Stimulated activated naive CD8-positive, alpha-beta T cell treated with anti-CD3 and anti-CD28 coated beads, Interleukin-15, Interleukin-2, amounts not matched to agents 100 U/mL and 50 U/mL, for 24 hours (primary cell): ENCODE measurements around the gene UGT1A5.
"Not testable (repeated sequence)": the region's sequence is repeated elsewhere in the genome, so short reads cannot be mapped to it uniquely, and the experiment has no call there.

ENCODE experiments used
- ATAC-seq: fragments of 150-1000 bp; cut with Tn5 transposase; one replicate; pipeline ENCODE4 v1.10.0; 2021
- DNase-seq: peaks from one replicate; pipeline ENCODE4 v3.0.0; 2021

UGT1A5 gene

DNA sequence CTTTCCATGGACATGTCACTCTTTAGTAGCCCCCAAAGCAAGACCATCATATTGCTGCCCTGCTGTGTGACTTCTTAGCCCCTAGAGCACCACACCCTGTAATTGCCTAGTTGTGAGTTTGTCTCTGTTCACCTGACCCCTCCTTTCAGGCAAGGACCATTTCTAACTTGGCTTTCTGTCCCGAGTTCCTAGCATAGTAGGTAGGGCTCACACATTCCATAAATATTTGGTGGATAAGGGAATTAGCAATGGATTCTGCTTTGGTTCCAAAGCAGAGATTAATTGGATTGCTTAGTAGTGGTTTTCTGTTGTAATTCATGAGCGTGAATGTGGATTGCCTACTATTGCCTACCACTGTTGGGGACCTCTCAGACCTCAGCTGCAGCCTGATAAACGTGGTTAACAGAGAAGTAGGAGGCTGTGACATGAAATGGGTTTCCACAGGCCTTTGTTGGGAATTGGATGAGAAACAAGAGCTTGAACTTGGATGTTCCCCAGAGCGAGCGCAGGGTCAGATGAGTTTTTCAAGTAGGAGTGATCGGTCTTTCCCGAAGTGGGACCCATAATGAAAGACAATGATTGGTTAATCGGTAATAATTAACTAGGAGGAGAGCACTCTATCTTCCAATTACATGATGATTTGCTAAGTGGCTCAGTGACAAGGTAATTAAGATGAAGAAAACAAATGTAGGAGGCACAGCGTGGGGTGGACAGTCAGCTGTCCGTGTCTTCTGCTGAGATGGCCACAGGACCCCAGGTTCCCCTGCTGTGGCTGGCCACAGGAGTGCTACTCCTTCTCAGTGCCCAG, 34.0 kb downstream of the UGT1A5 start:
- ATAC-seq (no peak), DNase-seq (no peak)

DNA sequence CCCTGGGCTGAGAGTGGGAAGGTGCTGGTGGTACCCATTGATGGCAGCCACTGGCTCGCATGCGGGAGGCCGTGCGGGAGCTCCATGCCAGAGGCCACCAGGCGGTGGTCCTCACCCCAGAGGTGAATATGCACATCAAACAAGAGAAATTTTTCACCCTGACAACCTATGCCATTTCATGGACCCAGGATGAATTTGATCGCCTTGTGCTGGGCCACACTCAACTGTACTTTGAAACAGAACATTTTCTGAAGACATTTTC, 34.5 kb downstream of the UGT1A5 start:
- DNase-seq = no peak
- ATAC-seq = no peak

DNA sequence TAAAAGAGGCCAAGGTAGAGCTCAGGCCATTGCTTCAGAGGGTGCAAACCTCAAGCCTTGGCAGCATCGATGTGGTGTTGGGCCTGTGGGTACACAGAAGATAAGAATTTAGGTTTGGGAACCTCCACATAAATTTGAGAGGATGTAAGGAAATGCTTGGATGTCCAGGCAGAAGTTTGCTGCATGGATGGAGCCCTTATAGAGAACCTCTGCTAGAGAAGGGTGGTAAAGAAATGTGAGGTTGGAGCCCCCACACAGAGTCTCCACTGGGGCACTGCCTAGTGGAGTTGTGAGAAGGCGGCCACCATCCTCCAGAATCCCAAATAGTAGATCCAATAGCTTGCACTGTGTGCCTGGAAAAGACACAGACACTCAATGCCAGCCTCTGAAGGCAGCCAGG, 38.0 kb downstream of the UGT1A5 start:
- DNase-seq, ATAC-seq: not testable (repeated sequence)

GRCh38 chr2:233751212-233752009, 38.7 kb downstream of the UGT1A5 start:
- not testable (repeated sequence) for DNase-seq, ATAC-seq

GRCh38 chr2:233754872-233755611, 42.3 kb downstream of the UGT1A5 start:
- ATAC-seq (no peak), DNase-seq (no peak)

DNA sequence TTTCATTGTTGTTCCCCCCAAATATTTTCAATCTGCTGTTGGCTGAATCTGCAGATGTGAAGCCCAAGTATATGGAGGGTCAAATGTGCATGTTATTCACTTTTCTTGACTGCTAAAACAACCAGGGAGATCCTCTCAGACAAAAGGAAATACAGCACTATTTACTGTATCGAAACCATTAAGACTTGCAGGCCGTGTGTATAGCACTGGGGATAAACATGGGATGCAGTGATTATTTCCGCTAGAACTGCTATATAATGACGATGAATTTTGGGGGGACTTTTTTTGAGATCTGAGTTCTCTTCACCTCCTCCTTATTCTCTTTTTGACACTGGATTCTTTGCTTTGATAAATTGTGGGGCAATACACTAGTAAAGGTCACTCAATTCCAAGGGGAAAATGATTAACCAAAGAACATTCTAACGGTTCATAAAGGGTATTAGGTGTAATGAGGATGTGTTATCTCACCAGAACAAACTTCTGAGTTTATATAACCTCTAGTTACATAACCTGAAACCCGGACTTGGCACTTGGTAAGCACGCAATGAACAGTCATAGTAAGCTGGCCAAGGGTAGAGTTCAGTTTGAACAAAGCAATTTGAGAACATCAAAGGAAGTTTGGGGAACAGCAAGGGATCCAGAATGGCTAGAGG, 43.8 kb downstream of the UGT1A5 start:
- DNase-seq (no peak), ATAC-seq (no peak)

GRCh38 chr2:233758141-233758540, 45.4 kb downstream of the UGT1A5 start:
- DNase-seq (no peak), ATAC-seq (no peak)

DNA sequence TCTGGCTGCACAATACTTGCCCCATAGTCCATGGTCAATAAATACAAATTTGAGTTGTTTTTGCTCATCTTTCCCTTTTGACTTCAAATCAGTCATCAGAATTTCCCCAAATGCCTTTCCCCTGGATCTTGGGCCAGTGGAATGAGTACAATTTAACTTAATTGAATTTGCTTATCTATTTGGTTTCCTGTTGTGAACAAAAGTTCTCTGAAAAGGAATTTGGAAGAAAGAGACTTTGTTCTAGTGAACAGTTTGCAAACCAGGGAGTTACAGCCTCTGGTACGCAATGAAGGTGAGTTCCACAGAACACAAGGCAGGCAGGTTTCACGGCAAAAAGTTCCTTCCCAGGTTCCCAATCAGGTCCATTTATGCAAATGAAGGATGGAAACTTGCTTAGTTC, 46.1 kb downstream of the UGT1A5 start:
- ATAC-seq = no peak
- no peak for DNase-seq

GRCh38 chr2:233760043-233760442, 47.3 kb downstream of the UGT1A5 start, which contains the start of gene UGT1A1:
UGT1A1 (plus strand) TSS chr2:233760270; CDS start chr2:233760288, 18 bp downstream.
- ATAC-seq (no peak), DNase-seq (no peak)

- no peak for DNase-seq
- no peak for ATAC-seq
Measured at GRCh38 chr2:233761040-233761769, 48.5 kb downstream of the UGT1A5 start.

DNA sequence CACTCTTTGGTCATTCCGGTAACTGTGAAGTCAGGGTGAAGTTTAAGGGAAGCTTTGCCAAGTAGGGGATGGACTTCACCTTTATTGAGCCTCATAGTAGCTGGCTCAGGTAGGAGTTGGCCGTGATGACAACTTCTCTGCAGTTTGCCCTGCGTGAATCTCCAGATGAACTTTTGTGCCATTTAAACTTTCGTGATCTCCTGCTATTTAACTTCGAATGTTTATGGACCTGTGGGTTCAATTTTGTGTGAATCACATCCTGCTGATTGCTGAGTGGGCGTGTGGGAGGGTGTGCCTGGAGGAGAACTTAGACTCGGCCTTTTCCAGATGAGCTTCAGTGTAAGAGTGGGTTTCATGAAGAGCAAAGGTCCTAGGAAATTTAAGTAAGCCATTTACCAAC, 51.6 kb downstream of the UGT1A5 start:
- ATAC-seq = no peak
- no peak for DNase-seq

DNA sequence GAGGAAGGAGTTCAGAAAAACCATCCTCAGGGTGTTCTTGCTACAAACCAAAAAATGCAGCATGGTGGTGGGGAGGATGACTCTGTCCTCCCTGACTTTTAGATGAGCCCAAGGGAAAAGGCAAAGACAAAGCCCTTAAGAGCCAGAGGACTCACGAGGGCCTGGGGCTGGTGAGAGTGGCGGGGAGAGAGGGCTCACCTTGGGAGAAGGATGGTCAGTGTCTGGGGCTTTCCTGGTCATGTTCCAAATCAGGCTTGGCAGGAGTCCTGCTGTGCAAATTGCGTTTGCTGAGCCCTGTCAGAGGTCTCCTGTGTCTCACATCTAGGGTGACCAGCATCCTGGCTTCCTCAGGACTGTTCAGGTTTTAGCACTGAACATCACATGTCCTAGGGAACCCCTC, 52.1 kb downstream of the UGT1A5 start:
- no peak for DNase-seq

GRCh38 chr2:233766416-233766815, 53.7 kb downstream of the UGT1A5 start:
- DNase-seq (no peak), ATAC-seq (no peak)

More for the DNA sequence above, 52.1 kb downstream of the UGT1A5 start:
- no peak for ATAC-seq

GRCh38 chr2:233768076-233768475, 55.4 kb downstream of the UGT1A5 start:
- no peak for ATAC-seq

GRCh38 chr2:233769260-233769659, 56.6 kb downstream of the UGT1A5 start:
- no peak for ATAC-seq
- no peak for DNase-seq

More at GRCh38 chr2:233768076-233768475, 55.4 kb downstream of the UGT1A5 start:
- DNase-seq = no peak

DNA sequence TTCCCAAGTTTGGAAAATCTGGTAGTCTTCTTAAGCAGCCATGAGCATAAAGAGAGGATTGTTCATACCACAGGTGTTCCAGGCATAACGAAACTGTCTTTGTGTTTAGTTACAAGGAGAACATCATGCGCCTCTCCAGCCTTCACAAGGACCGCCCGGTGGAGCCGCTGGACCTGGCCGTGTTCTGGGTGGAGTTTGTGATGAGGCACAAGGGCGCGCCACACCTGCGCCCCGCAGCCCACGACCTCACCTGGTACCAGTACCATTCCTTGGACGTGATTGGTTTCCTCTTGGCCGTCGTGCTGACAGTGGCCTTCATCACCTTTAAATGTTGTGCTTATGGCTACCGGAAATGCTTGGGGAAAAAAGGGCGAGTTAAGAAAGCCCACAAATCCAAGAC, 59.4 kb downstream of the UGT1A5 start:
- DNase-seq = no peak
- ATAC-seq = no peak

DNA sequence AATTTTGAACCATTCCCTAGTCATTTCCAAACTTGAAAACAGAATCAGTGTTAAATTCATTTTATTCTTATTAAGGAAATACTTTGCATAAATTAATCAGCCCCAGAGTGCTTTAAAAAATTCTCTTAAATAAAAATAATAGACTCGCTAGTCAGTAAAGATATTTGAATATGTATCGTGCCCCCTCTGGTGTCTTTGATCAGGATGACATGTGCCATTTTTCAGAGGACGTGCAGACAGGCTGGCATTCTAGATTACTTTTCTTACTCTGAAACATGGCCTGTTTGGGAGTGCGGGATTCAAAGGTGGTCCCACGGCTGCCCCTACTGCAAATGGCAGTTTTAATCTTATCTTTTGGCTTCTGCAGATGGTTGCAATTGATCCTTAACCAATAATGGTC, 59.9 kb downstream of the UGT1A5 start:
- ATAC-seq (no peak), DNase-seq (no peak)

GRCh38 chr2:233773854-233774253, 61.1 kb downstream of the UGT1A5 start:
- DNase-seq = no peak
- no peak for ATAC-seq

DNA sequence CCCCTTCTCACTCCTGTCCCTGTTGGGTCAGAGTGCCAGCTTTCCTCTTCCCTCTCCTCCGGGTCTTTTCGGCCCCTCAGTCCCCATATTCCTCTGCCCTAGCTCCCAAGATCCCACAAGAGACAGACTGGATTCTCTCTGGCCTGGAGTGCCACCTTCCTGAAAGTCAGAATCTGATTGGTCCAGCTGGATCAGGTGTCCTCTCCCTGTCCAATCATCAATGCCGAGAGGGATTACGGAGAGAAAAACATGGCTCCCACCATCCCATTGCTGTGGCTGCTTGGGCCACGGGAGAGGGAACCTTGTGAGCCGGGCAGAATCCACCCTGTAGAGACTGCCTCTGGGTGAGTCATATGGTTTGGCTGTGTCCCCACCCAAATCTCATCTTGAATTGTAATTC, 62.7 kb downstream of the UGT1A5 start:
- ATAC-seq (no peak), DNase-seq (no peak)

DNA sequence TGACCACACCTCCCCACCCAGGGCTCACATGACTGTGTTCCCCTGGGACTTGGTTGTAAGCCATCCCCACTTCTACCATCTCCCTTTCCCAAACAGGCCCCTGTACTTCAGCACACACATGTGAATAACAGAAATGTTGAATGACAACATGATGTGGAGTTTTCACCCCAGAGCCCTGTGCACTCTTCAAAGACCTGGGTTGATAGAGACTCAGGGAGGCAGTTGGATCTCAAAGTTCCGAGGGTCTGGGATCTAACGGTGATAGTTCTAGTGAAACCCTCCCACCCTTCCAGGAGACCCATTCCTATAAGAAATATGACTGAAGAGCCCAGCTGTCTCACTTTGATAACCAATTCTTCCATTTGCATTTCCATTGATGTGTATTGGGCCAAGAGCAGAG, 65.3 kb downstream of the UGT1A5 start, which contains the start of gene MROH2A:
Gene MROH2A, plus strand, starts transcription at position 301 of the 400 bp plus-strand sequence. CDS start 1,029 bp downstream, outside the sequence.
- ATAC-seq = no peak

DNA sequence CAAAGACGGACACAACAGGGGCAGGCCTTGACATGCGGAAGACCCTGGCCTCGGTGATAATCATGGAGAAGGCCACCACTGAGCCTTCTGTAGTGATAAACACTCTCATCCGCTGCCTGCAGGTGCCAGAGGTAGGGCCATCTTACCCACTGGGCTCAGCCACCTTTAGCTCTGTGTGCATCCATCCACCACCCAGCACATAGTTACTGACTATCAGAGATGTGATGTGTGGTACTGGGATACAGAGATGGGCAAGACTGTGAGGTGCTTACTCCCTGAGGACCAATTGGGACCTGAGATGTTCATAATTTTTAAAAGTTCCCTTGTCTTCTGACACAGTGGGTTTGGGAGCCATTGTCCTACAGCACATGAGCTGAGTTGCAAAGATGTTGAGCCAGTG, 67.0 kb downstream of the UGT1A5 start:
- no peak for ATAC-seq
- DNase-seq = no peak

More for the DNA sequence above, 65.3 kb downstream of the UGT1A5 start, which contains the start of gene MROH2A:
- no peak for DNase-seq
